Lower leg skin (tissue), 3 donors: Measurements from ENCODE around the gene PLP2.

Experiments used
- POLR2A ChIP-seq, 2 donors: fragments of 450-650 bp; IDR thresholded peaks; one replicate each; pipeline ENCODE4 v1.6.1; 2016 to 2017; ENCODE audit warnings: antibody characterized with exemption in 2 of 2, mild to moderate bottlenecking in 1 of 2, moderate library complexity in 1 of 2
- TF ChIP-seq, protein P1 (sequence below), 3 donors: fragments of 450-650 bp; IDR thresholded peaks; one replicate each; pipeline ENCODE4 v1.5.1; 2016; ENCODE audit warnings: antibody characterized with exemption in 3 of 3, mild to moderate bottlenecking in 3 of 3, moderate library complexity in 2 of 3

DNA sequence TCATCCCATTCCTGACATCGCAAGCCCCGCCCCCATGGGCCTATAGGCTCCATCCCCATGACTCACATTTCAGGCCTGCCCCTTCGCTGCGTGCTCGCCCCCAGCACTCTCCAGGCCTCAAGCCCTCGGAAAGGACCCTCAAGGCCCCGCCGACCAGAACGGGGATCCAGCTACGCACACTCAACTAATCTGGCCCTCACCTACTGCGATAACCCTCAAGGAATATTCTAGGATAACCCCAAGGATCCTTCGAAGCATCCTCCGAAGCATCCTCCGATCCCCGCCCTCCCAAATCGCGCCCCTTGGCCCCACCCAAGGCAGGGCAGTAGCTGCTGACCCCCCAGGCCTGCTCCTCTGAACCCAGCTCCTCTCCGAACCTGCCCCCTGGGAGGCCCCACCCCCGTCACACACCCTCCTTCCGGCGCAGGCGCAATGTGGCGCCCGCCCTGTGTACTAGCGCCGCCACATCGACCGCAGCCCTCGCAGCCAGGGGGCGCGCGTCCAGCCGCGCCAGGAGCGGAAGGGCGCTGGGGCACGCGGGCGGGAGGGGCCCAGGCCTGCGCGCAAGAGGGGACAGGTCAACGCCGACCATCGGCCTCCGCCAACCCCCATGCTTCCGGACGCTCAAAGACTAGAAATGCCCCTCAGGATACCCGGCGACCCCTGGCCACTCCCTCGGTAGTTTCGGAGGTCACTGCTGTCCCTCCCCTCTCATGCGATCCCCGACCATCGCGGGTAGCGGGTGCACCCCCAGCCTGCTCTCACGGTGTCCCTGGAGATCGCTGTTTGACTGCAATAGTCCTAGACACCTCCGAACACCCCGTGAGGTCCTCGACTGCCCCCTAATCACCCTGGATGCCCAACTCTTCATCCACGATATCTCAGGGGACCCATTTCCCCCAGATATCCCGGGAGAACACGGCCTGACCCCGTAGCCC, 15.5 kb upstream of the PLP2 start:
- TF ChIP-seq, protein P1, sequence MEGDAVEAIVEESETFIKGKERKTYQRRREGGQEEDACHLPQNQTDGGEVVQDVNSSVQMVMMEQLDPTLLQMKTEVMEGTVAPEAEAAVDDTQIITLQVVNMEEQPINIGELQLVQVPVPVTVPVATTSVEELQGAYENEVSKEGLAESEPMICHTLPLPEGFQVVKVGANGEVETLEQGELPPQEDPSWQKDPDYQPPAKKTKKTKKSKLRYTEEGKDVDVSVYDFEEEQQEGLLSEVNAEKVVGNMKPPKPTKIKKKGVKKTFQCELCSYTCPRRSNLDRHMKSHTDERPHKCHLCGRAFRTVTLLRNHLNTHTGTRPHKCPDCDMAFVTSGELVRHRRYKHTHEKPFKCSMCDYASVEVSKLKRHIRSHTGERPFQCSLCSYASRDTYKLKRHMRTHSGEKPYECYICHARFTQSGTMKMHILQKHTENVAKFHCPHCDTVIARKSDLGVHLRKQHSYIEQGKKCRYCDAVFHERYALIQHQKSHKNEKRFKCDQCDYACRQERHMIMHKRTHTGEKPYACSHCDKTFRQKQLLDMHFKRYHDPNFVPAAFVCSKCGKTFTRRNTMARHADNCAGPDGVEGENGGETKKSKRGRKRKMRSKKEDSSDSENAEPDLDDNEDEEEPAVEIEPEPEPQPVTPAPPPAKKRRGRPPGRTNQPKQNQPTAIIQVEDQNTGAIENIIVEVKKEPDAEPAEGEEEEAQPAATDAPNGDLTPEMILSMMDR (IDR thresholded peaks at IDR 0.05) = no peak
- no peak for TF ChIP-seq POLR2A (IDR thresholded peaks at IDR 0.05)
